ENCODE data around the gene BABAM2. TPM values are rescaled to one million over a fixed set of nuclear protein-coding genes. Genes with fewer than 3 reads are reported as not detected.
A peak's percentile ranks its signal among the peaks of the same experiment; 100 is the strongest.
"Not testable (repeated sequence)": the region's sequence is repeated elsewhere in the genome, so short reads cannot be mapped to it uniquely, and the experiment has no call there.

The BABAM2 gene
- total RNA-seq, 1 donor from 2014 or later = 35.3 TPM

- no peak overlapping the region for H3K4me3 ChIP-seq (ENCODE audit: low read depth, low read length)
- no peak for TF ChIP-seq CTCF (IDR thresholded peaks at IDR 0.05; ENCODE audit: insufficient read depth, low read length, poor library complexity, severe bottlenecking)
- no peaks in the 10 kb centered on the region for H3K27me3 ChIP-seq (ENCODE audit: control insufficient read depth, insufficient read depth, low read length)
- DNase-seq (ENCODE audit: low read depth) = no peak
- no peaks in the 10 kb centered on the region for H3K36me3 ChIP-seq (ENCODE audit: control insufficient read depth, insufficient read depth, low read length)
These were observed 19.8 kb upstream of the BABAM2 start for GRCh38 chr2:27870724-27871123.

- no peak overlapping the region for H3K4me3 ChIP-seq (ENCODE audit: low read depth, low read length)
- H3K27me3 ChIP-seq (ENCODE audit: control insufficient read depth, insufficient read depth, low read length) = no peaks in the 10 kb centered on the region
- DNase-seq (ENCODE audit: low read depth) = no peak
- TF ChIP-seq CTCF (IDR thresholded peaks at IDR 0.05; ENCODE audit: insufficient read depth, low read length, poor library complexity, severe bottlenecking) = no peak
- no peaks in the 10 kb centered on the region for H3K36me3 ChIP-seq (ENCODE audit: control insufficient read depth, insufficient read depth, low read length)
These were observed 18.7 kb upstream of the BABAM2 start for GRCh38 chr2:27871802-27872201.

GRCh38 chr2:27873091-27873490 lies 17.4 kb upstream of the BABAM2 start:
- no peak for TF ChIP-seq CTCF (IDR thresholded peaks at IDR 0.05; ENCODE audit: insufficient read depth, low read length, poor library complexity, severe bottlenecking)
- Histone ChIP-seq H3K36me3 (ENCODE audit: control insufficient read depth, insufficient read depth, low read length) (no peaks in the 10 kb centered on the region), H3K4me3 (ENCODE audit: low read depth, low read length) (no peak overlapping the region), H3K27me3 (ENCODE audit: control insufficient read depth, insufficient read depth, low read length) (no peaks in the 10 kb centered on the region)
- no peak for DNase-seq (ENCODE audit: low read depth)

- Histone ChIP-seq H3K4me3 (ENCODE audit: low read depth, low read length) (no peak overlapping the region), H3K36me3 (ENCODE audit: control insufficient read depth, insufficient read depth, low read length) (no peaks in the 10 kb centered on the region), H3K27me3 (ENCODE audit: control insufficient read depth, insufficient read depth, low read length) (no peaks in the 10 kb centered on the region)
- no peak for DNase-seq (ENCODE audit: low read depth)
- no peak for TF ChIP-seq CTCF (IDR thresholded peaks at IDR 0.05; ENCODE audit: insufficient read depth, low read length, poor library complexity, severe bottlenecking)
These were observed 15.2 kb upstream of the BABAM2 start for GRCh38 chr2:27875089-27875881.

GRCh38 chr2:27878825-27879224 lies 11.7 kb upstream of the BABAM2 start:
- H3K4me3 ChIP-seq (ENCODE audit: low read depth, low read length) = no peak overlapping the region
- no peak for DNase-seq (ENCODE audit: low read depth)
- no peaks in the 10 kb centered on the region for H3K27me3 ChIP-seq (ENCODE audit: control insufficient read depth, insufficient read depth, low read length)
- no peaks in the 10 kb centered on the region for H3K36me3 ChIP-seq (ENCODE audit: control insufficient read depth, insufficient read depth, low read length)
- no peak for TF ChIP-seq CTCF (IDR thresholded peaks at IDR 0.05; ENCODE audit: insufficient read depth, low read length, poor library complexity, severe bottlenecking)

- not testable (repeated sequence) for H3K27me3 ChIP-seq (ENCODE audit: control insufficient read depth, insufficient read depth, low read length); H3K36me3 ChIP-seq (ENCODE audit: control insufficient read depth, insufficient read depth, low read length); H3K4me3 ChIP-seq (ENCODE audit: low read depth, low read length)
- DNase-seq (ENCODE audit: low read depth) = peak; percentile 54
These were observed 8.5 kb upstream of the BABAM2 start for GRCh38 chr2:27881815-27882583.

- not testable (repeated sequence) for H3K4me3 ChIP-seq (ENCODE audit: low read depth, low read length); DNase-seq (ENCODE audit: low read depth); H3K36me3 ChIP-seq (ENCODE audit: control insufficient read depth, insufficient read depth, low read length); H3K27me3 ChIP-seq (ENCODE audit: control insufficient read depth, insufficient read depth, low read length)
These were observed 8.0 kb upstream of the BABAM2 start for GRCh38 chr2:27882584-27882922.
